Stimulated activated naive CD4-positive, alpha-beta T cell treated with Interleukin-2 at 50 U/mL for 16 hours (primary cell): ENCODE data around the gene ANTKMT.
"Not testable (repeated sequence)": the region's sequence is repeated elsewhere in the genome, so short reads cannot be mapped to it uniquely, and the experiment has no call there.

ENCODE experiments used
- DNase-seq: peaks from one replicate; lab custom pipeline; 2025; lab: John Stamatoyannopoulos, UW

ANTKMT gene

DNA sequence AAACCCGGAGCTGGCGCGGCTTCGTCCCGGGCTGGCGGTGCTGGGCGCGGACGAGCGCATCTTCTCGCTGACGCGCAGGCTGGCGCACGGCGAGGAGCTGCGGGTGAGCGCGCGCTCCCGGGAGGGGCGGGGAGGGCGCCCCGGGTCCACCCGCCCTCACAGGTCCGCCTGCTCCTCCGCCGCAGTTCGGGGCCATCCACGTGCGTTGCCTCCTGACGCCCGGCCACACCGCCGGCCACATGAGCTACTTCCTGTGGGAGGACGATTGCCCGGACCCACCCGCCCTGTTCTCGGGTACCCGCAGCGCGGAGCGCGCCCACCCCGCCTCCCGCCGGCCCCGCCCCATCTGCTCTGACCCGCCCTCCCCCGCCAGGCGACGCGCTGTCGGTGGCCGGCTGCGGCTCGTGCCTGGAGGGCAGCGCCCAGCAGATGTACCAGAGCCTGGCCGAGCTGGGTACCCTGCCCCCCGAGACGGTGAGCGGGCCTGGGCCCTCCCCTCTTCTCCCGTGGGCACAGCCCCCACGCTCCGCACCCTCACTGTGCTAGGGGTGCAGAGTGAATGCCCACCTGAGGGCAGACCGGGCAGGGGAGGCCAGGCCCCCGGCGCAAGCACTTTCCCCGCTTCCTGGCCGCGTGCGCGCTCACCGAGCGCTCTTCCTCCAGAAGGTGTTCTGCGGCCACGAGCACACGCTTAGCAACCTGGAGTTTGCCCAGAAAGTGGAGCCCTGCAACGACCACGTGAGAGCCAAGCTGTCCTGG, 7.4 kb downstream of the ANTKMT start:
- peak; percentile 55 for DNase-seq

- DNase-seq, result no peak
These were observed 8.2 kb downstream of the ANTKMT start for GRCh38 chr16:728890-729744.

- no peak for DNase-seq
These were observed 9.1 kb downstream of the ANTKMT start for GRCh38 chr16:729768-730665.

DNA sequence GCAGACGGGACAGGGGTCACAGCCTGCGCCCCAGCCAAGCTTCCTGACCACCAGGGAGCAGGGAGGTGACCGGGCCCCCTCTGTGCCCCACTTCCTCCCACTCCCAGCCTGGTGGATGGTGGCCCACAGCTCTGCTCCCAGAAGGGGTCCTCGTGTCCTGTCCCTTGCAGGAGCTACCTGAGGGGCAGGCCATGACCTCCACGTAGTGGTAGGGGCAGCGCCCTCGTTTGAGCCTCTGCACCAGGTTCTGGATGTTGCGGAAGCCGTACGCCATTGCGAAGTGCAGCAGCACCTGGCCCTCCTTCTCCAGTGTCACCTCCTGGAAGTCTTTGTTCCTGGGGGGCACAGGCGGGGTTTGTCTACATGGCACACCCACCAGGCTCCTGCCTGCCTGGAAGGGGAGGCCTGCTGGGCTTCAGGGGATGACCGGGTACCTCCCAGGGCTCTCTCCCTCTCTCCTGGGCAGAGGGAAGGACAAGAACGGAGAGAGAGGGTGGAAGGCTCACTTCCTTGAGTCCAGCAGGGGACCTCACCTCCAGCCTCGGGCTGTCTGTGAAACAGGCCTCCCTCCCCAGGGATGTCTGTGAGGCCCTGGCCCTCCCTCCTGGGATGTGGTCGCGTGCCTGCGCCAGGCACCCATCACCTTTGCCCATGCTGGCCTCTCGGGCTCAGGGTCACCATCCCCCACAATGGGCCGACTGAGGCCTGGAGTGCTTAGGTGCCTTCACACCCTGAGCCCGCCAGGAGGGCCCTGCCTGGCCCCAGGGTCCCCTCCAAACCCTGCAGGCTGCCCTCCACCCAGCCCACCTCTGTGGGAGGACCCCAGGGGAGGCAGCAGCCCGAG, 9.9 kb downstream of the ANTKMT start:
- no peak for DNase-seq

- DNase-seq, result no peak
These were observed 11.4 kb downstream of the ANTKMT start for GRCh38 chr16:732332-732731.

DNA sequence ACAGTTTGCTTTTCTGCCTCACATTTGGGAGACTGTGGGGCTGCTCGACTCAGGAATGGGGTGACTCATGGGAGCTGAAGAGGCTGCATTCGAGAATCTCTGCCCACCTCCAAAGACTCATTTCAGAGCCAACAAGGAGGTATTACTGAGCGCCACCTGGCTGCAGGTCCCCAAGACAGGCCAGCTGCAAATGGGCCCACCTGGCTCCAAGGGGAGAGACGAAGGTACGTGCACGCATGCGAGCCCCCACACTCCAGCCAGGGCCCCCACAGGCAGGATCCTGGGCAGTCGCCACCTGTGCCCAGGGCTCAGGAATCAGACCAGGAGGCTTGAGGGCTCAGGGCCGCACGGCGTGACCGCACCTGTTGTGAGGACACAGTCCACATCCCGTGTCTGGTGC, 12.0 kb downstream of the ANTKMT start:
- DNase-seq, result no peak

GRCh38 chr16:733382-734207, 12.6 kb downstream of the ANTKMT start:
- DNase-seq, result no peak

GRCh38 chr16:734208-734980, 13.4 kb downstream of the ANTKMT start:
- no peak for DNase-seq

DNA sequence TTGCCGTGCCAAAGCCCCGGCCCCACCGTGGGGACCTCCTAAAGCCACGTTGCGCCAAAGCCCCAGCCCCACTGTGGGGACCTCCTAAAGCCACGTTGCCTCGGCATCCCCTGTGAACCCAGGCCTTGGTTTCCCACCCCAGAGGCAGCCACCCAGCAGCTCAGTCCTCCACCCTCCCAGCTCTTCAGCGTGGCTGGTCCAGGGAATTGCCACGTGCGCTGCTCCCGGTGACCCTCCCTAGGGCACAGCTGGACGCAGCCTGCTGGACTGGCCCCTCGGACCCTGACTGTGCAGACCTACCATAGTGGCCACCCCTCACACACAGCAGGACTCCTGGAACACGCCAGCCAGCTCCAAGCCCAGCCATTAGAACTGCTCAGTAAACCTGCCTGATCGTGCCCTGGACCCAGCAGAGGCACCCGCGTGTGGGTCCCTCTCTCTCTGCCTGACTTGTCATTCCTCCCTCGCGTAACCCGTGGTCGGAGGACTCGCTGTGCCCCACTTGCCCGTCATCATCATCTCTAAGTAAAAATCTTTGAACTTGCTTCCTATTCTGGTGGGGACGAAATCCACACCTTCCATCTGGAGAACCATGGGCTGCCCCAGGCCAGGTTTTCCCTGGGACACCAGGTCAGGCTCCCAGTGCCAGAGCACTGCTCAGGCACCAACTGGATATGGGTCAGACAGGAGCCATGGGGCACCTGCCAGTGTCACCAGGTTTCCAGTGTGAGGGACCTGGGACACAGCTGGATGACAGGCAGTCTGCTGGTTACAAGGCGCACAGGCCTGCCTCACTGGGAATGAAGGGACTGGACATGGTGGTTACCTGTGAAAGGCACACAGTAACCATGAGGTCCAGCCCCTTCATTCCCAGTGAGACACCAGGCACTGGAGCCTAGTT, 14.3 kb downstream of the ANTKMT start:
- DNase-seq, result no peak

- peak; percentile 60 for DNase-seq
These were observed 15.1 kb downstream of the ANTKMT start for GRCh38 chr16:735982-736453.

- no peak for DNase-seq
These were observed 16.1 kb downstream of the ANTKMT start for GRCh38 chr16:736936-737481.

DNA sequence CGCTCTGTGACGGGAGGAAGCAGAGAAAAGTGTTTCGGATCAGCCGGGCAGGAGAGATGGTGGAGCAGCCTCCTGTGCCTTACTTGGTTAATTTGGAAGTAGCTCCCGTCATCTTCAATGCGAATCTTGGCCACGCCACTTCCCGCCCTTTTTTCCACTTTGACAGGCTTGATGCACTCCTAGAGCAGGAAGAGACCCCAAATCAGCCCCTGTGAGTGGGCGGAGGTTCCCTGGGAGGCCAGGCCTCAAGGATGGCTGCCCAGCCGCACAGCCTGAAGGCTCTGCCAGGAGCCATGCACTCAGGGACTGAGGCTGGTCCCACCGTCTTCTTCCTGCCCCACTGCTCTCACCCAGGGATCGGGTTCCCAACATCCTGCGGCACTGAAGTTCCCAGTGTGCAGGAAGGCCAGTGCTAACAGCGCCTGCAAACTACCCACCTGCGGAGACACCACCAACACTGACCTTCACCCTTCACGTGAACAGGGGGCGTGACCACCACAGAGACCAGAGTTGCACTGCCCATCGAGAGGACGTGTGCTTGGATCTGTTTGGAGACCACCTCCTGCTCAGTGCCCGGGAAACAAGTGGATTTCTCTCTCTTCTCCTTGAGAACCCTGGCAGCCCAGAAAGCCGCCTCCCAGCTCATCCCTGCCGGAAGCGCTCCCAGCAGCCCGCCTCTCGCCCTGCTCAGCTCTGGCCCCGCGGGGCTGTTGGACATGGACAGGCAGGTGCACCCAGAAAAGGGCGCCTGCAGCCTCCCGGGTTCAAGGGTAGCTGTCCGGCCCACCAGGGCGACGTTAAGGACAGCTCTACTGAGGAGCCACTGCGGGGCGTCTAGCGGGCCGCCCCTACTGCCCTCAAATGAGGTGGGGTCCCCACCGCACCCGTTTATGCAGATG, 18.9 kb downstream of the ANTKMT start:
- DNase-seq, result no peak

- no peak for DNase-seq
These were observed 19.5 kb downstream of the ANTKMT start for GRCh38 chr16:740459-740763.

DNA sequence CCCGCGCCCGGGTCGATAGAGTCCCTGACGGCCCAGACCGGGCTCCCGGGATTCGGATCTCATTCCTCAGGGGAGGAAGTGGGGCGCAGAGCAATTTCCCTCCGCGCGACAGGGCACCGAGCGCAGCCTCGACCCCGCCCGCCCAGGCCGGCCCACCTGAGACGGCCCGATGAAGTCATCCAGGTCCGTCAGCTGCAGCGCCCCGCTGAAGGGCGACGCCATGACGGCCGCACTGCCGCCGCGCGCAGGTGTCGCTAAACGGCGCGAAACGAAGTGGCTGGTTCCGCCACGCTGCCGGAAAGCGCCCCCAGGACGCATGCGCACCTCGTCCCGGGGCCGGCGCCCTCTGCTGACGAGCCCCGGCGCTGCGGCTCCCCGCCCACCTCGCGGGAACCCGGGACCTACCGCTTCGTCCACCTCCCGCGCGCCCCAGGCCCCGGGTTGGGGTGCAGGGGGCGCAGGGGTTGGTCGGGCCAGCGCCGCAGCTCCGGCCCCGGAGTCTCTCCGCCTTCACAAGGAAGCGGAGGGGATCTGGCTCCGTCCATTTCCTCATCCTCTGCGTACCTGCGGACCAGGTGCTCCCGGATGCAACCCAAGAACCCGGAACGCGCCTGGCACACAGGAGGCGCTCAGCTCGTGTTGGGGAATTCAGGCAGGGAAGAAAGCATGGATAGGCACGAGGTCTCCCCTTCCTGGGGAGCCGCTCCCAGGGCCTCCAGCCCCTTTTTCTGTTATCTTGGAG, 20.0 kb downstream of the ANTKMT start, which contains the start of gene CIAO3:
CIAO3 (minus strand) TSS at position 234 of the 742 bp plus-strand sequence; CDS start at position 222, 12 bp downstream.
- peak; percentile 83 for DNase-seq

DNA sequence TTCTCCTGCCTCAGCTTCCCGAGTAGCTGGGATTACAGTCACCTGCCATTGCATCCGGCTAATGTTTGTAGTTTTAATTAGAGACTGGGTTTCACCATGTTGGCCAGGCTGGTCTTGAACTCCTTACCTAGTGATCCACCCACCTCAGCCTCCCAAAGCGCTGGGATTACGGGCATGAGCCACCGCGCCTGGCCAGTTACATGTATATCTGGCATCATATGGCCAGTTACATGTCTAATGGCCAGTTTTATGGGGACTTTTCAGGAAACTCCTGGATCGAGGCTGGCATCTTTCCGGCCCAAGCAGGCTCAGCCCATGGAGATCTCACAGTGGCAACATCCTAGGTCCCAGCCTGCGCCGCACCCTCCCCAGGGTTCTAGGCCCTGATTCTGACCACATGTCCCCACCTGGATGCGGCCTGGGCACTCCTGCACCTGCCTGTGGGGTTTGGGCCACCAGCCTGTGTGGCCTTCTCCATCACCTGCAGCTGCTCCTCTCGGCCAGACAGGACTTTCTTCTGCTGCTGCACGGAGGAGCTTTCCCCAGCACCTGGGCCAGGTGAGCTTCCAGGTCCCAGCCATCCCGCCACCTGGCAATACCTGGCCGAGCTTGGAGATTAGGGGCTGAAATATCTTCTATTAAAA, 21.2 kb downstream of the ANTKMT start:
- no peak for DNase-seq

GRCh38 chr16:742894-743293, 21.9 kb downstream of the ANTKMT start:
- DNase-seq, result not testable (repeated sequence)
